ENCODE measurements around the gene FOXD1.
"Not testable (repeated sequence)": the region's sequence is repeated elsewhere in the genome, so short reads cannot be mapped to it uniquely, and the experiment has no call there.

FOXD1 gene

DNA sequence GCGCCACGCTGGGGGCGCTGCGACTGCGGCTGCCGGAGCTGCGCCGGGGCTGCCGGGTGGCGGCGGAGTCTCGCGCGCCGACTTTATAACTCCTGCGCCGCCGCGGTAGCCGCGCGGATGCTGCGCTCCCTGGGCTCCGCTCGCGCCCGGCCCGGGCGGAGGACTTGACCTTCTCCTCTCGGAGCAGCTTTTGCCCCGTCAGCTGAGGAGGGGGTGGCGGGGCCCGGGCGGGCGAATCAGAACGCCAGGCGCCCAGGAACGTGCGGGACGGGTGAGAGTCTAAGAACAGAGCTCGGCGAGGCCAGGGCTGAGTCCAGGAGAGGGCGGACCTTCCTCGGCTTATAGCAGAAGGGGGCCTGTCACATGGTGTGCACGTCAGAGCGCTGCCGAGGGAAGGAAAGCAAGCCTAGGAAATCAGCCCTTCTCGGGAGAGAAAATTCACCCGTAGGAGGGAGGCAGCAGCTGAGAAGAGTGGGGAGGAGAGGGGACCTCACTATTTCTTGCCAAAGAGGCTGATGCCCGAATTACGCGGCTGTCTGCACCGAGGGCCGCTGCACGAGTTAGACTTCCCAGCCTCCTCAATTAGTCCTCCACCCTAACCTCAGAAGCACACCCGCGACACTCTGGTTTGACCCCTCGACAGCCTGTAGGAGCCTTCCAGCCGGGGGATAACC is at the start of gene FOXD1:
TSS of gene FOXD1 (minus strand) at position 315 of the 674 bp plus-strand sequence. CDS start 415 bp downstream, outside the sequence.
- peak; percentile 88 for DNase-seq
- in situ Hi-C loops (cut with HindIII; ENCODE audit: low pct_ligation_motif_present, low pct_unique_long_range_greater_than_20kb, low sequenced_read_pairs) = no loop called here

DNA sequence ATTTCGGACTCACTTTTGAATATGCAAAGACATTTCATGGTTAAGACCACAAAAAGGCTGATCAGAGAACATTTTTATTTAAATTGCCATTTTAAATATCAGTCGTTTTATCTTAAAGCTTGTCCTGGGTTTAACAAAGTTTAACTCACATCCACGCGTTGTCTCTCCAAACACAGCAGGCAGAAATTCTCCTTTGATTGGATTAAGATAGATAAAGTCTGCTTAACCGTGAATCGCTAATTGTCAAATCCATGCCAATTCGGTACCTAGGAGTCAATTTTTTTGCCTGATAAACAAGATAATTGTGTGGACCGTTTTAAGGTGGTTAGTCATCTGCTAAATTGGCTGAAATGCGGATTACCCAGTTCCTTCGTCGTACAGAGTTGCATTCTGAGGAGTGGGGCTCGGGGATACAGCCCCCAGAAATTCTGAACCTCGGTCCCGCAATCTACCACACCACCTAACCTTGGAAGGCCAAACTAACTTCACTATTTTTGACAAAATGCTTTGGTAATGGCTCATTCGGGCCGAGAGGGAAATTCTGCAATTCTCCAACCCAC is 49.0 kb upstream of the FOXD1 start:
- in situ Hi-C loops (cut with HindIII; ENCODE audit: low pct_ligation_motif_present, low pct_unique_long_range_greater_than_20kb, low sequenced_read_pairs) = no loop called here
- DNase-seq = no peak

DNA sequence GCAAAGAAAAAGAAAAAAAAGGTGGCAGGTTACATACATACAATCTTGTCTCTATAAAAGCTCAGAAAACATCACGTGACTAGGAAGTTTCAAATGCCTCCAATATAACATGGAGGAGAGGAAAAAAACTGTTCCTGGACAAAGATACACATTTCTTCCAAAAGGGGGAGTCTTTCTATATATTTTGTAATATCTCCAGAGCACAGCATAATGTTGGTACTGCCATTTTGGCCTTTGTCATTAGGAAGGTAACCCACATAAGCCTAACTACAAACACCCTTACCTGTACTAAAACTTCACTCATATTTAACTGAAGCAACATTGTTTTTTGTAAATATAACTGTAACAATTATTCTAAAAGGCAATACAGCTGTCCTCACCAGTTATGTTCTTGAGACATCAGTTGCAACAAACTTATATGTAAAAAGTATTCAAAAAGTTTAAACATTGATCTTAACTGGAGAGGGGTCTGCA is 48.4 kb upstream of the FOXD1 start:
- in situ Hi-C loops (cut with HindIII; ENCODE audit: low pct_ligation_motif_present, low pct_unique_long_range_greater_than_20kb, low sequenced_read_pairs) = no loop called here
- peak; percentile 80 for DNase-seq

DNA sequence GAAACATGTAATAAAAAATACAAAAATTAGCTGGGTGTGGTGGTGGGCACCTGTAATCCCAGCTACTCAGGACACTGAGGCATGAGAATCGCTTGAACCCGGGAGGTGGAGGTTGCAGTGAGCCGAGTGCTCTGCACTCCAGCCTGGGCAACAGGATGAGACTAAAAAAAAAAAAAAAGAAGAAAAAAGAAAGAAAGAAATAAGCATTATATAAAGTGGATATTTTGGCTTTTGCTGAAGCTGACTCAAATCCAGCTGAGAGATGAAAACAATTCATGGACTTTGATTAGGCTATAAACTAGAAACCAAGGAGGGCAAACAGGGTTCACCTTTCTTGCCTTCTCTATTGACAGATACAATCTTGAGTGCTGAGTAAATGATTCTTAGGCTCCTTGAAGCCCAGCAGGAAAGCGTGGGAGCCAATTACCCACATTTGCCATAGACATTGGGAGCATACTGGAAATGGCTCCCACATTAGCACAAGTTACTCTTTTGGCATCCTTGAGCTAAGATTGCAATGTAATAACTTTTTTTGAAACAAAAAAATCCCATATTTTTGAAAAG is 47.3 kb upstream of the FOXD1 start:
- in situ Hi-C loops (cut with HindIII; ENCODE audit: low pct_ligation_motif_present, low pct_unique_long_range_greater_than_20kb, low sequenced_read_pairs) = no loop called here
- DNase-seq = no peak

DNA sequence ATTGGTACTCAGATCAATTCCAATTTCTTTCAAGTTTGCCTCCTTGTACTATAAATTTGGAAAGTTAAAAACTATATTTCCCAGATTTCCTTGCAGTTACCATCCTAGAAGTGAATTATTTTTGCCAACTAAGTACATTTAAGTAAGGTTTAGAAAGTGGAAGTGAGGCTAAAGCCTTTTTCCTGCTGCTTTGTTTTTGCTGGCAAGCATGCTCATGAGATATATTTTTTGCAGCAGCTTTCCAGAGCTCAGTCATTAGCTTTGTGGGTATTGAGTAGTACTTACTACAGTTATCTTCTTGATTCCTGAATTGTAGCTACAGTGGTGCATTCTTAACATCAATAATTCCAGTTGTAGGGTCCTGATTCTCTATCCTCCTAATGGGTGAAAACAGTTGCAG is 46.1 kb upstream of the FOXD1 start:
- no peak for DNase-seq
- in situ Hi-C loops (cut with HindIII; ENCODE audit: low pct_ligation_motif_present, low pct_unique_long_range_greater_than_20kb, low sequenced_read_pairs) = no loop called here

DNA sequence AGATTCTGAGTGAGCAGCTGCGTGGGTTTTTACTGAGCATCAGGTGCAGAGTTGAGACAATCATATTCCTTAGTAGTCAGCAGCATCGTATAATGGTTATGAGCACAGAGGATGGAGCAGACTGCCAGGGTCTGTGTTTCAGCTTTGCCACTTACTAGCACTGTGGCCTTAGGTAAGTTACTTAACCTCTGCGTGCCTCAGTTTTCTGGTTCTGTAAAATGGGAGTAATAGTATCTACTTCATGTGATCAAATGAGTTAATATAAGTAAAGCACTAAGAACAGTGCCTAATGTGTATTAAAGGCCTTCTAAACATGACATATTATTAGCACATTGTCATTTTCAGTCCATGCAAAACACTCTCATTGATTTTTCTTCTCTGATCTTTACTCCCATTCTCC is 44.8 kb upstream of the FOXD1 start:
- in situ Hi-C loops (cut with HindIII; ENCODE audit: low pct_ligation_motif_present, low pct_unique_long_range_greater_than_20kb, low sequenced_read_pairs) = no loop called here
- no peak for DNase-seq

DNA sequence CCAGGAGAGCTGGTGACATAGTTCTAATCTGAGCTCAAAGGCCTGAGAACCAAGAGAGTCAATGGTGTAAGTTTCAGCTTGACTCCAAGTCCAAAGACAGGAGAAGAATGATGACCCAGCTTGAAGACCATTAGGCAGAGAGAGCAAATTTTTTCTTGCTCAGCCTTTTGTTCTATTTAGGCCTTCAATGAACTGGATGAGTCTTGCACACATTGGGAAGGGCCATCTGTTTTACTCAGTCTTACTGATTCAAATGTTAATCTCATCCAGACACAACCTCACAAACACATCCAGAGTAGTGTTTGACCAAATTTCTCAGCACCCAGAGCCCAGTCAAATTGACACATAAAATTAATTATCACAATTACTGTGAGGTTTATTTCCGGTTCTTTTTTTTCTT is 42.6 kb upstream of the FOXD1 start:
- no peak for DNase-seq
- in situ Hi-C loops (cut with HindIII; ENCODE audit: low pct_ligation_motif_present, low pct_unique_long_range_greater_than_20kb, low sequenced_read_pairs) = no loop called here

DNA sequence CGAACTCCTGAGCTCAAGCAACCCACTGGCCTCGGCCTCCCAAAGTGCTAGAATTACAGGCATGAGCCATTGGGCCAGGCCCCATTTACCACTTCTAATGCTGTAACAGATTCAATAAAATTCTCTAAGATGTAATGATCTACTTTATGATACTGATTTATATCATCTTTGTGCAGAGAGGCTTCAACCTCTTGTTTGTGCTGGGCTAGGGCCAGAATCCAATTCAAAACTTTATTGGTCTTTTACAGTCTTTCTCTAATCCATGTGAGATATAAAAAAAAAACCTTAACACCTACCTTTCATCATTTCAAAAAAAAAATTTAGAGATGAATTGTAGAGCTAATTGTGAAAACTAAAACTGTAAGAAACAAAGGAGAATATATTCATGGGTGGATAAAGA is 41.5 kb upstream of the FOXD1 start:
- in situ Hi-C loops (cut with HindIII; ENCODE audit: low pct_ligation_motif_present, low pct_unique_long_range_greater_than_20kb, low sequenced_read_pairs) = no loop called here
- DNase-seq = no peak

DNA sequence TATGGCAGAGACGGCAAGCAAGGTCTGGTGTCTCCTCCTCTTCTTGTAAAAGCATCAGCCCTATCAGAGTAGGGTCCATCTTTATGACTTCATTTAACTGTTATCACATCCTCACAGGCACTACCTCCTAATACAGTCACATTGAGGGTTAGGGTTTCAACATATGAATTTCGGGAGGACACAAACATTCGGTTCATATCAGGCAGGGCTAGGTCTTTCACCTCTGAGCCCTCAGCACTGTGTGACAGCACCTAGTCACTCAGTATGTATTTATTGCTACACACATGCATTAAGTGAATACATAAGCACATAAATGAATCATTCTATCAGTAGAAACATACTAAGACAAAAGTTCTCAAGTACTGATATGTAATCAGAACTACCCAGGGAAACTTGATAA is 40.2 kb upstream of the FOXD1 start:
- DNase-seq = no peak
- in situ Hi-C loops (cut with HindIII; ENCODE audit: low pct_ligation_motif_present, low pct_unique_long_range_greater_than_20kb, low sequenced_read_pairs) = no loop called here

DNA sequence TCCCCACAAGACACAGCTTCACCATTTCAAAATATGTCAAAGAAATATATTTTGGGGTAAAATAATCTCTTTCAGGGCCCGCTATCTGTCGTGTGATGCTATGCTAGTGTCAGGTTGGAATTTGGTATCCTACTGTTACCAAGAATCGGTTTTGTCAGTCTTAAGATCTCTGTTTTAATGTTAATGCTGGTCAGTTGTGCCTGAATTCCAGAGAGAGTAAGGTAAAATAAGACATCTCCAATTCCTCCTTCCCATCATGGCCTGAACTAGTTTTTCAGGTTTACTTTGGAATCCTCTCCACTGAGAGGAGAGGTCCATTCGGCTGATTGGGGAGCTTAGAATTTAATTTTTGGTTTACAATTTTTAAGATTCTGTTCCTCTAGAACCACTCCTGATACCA is 39.2 kb upstream of the FOXD1 start:
- in situ Hi-C loops (cut with HindIII; ENCODE audit: low pct_ligation_motif_present, low pct_unique_long_range_greater_than_20kb, low sequenced_read_pairs) = no loop called here
- DNase-seq = no peak

DNA sequence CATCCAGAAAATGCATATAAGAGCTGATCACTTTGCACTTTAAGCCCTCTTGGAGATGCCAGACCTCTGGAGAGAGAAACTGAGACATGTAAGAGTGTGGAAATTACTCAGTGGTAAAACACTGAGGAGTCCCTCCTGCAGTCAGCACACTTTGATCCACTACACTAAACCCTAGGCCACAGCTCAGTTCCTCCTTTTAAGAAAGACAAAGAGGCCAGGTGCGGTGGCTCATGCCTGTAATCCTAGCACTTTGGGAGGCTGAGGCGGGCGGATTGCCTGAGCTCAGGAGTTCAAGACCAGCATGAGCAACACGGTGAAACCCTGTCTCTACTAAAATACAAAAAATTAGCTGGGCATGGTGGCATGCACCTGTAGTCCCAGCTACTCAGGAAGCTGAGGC is 38.7 kb upstream of the FOXD1 start:
- DNase-seq; in situ Hi-C loops (cut with HindIII; ENCODE audit: low pct_ligation_motif_present, low pct_unique_long_range_greater_than_20kb, low sequenced_read_pairs): not testable (repeated sequence)

DNA sequence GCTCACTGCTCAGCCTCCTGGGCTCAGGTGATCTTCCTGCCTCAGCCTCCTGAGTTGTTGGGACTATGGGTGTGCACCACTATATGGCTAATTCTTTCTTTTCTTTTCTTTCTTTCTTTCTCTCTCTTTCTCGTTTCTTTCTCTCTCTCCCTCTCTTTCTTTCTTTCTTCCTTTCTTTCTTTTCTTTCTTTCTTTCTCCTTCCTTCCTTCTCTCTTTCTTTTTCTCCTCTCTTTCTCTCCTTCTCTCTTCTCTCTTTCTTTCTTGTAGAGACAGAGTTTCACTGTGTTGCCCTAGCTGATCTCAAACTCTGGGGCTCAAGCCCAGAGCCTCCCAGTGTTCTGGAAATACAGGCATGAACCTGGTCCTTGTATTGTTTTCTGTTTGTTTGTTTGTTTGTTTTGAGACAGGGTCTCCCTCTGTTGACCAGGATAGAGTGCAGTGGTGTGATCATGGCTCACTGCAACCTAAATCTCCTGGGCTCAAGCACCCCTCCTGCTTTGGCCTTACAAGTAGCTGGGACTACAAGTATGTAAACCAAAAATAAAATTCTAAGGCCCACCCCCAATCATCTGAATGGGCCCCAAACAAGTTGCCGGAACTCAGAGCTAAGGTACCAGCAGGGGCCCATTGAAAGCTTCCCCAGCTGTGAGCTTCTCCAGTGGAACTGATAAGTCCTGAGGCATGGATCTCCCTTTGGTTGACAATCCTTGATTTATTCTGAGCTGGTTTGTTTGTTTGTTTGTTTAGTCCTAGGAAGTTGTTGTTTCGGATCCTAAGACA is 37.7 kb upstream of the FOXD1 start:
- DNase-seq = no peak
- in situ Hi-C loops (cut with HindIII; ENCODE audit: low pct_ligation_motif_present, low pct_unique_long_range_greater_than_20kb, low sequenced_read_pairs) = no loop called here

DNA sequence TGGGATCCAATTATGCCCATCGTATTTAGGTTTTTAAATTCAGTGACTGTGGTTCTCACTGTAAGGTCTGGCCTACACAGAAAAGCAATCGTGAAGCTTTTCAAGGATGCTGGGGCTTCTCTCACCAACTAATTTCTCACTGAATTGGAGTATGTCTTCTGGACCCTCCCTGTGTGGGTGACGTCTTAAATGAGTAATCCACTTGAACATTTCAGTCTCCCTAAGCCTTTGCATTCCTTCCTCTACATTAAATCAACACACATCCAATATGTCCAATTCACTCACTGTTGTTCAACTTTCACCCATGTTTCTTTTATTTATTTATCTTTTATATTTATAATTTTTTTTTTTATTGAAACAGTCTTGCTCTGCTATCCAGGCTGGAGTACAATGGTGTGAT is 37.1 kb upstream of the FOXD1 start:
- in situ Hi-C loops (cut with HindIII; ENCODE audit: low pct_ligation_motif_present, low pct_unique_long_range_greater_than_20kb, low sequenced_read_pairs) = no loop called here
- DNase-seq = no peak

DNA sequence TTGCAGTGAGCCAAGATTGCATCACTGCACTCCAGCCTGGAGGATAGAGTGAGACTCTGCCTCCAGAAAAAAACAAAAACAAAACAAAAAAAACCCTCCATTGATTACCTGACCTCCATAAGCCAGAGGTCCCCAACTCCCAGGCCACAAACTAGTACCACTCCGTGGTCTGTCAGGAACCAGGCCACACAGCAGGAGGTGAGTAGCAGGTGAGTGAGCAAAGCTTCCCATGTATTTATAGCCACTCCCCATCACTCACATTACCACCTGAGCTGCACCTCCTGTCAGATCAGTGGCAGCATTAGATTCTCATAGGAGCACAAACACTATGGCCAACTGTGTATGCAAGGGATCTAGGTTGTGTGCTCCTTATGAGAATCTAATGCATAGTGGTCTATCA is 35.9 kb upstream of the FOXD1 start:
- in situ Hi-C loops (cut with HindIII; ENCODE audit: low pct_ligation_motif_present, low pct_unique_long_range_greater_than_20kb, low sequenced_read_pairs) = no loop called here
- DNase-seq = no peak

DNA sequence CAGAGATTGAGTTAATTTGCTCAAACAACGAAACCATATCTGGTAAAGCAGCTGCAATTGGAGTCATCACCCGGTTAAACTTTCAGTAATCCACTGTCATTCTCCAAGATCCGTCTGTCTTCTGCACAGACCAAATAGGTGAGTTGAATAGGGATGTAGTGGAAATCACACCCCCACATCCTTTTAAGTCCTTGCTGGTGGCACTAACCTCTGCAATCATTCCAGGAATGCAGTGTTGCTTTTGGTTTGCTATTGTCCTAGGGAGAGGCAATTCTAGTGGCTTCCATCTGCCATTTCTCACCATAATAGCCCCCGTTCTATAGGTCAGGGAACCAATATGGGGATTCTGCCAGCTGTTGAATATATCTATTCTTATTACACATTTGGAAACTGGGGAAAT is 35.1 kb upstream of the FOXD1 start:
- in situ Hi-C loops (cut with HindIII; ENCODE audit: low pct_ligation_motif_present, low pct_unique_long_range_greater_than_20kb, low sequenced_read_pairs) = no loop called here
- no peak for DNase-seq

DNA sequence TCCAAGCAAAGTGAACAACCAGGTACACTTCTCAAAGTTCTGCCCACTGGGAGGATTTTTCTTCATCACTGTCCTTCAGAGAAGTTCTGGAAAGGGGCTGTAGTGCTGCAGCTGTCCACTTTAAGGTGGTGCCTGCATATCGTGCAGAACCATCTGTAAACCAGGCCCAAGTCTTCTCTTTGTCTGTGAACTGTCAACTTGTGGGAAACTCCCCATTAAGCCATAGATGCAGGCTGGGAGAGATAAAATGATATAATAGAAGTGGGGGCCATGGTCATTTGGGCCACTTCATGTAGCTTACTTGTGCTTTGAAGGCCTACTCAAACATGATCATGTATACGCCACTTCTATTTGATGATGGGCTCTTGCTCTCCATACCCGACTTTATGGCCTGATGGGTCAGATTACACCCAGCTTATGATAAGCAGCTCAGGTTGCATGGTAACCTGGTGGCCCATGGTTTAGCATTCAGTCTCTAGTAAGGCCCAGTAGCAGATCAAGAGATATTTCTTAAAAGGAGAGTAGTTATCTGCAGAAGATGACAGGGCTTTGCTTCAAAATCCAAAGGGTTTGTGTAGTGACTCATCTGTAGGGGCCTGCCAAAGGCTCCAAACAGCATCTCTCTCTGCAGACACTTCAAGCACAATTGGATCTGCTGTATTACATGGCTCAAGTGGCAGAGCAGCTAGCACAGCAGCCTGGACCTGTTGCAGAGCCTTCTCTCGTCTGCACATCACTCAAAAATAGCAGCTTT is 34.0 kb upstream of the FOXD1 start:
- no peak for DNase-seq
- in situ Hi-C loops (cut with HindIII; ENCODE audit: low pct_ligation_motif_present, low pct_unique_long_range_greater_than_20kb, low sequenced_read_pairs) = no loop called here

DNA sequence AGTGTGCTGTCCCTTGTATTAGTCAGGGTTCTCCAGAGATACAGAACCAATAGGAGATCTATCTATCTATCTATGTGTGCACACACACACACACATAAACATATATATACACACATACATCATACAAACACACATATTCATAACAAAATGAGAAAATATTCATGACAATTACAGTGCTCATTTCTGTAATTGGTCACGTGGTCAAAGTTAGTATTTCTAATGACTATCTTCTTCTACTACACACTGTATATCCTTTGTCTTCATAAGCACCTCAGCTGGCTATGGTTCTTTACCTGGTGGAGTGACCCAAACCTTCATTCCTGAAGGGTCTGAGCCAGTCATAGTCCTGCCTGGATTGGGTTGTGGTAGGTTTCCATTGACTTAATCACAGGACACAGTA is 31.9 kb upstream of the FOXD1 start:
- DNase-seq = no peak
- in situ Hi-C loops (cut with HindIII; ENCODE audit: low pct_ligation_motif_present, low pct_unique_long_range_greater_than_20kb, low sequenced_read_pairs) = no loop called here

DNA sequence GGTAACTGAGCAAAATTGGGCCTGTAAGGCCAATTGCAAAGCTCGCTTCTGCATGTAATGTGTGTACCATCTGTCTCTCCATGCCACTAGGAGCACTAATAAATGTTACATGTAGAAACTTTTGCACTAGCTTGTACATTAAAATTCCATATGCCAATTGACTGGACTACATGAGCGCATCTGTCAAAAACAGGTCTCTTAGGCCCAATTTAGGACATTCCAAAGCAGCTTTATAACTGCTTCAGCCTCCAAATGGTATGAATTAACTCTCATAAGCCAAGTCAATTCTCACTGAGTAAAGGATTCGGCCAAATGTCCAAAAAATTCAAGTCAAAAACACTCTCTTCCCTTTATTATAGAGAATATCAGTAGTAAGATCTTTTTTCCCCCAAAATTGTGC is 23.5 kb upstream of the FOXD1 start:
- no peak for DNase-seq
- in situ Hi-C loops (cut with HindIII; ENCODE audit: low pct_ligation_motif_present, low pct_unique_long_range_greater_than_20kb, low sequenced_read_pairs) = no loop called here

DNA sequence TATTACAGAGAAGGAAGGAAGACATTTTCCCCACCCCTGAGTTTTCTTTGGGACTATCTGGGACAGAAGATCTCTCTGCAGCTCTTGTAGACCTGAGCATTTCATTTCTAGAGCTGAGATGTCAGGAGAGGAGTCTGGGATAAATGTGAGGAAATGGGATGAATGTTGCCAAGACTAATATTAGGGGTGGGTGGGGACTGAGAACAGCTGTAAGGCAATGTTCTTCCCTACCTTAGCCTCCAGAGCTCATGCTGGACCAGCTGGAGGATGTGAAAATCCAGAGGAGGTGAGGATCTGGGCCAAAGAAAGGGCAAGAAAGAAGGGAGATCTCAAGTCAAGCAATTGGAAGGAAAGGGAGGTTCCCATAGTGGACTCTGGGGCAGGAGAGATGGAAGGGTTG is 23.1 kb upstream of the FOXD1 start:
- in situ Hi-C loops (cut with HindIII; ENCODE audit: low pct_ligation_motif_present, low pct_unique_long_range_greater_than_20kb, low sequenced_read_pairs) = no loop called here
- no peak for DNase-seq

Data from ACHN (cell line).